Measurements from ENCODE around the gene SMCR8. TPM values are rescaled to one million over a fixed set of nuclear protein-coding genes. Genes with fewer than 3 reads are reported as not detected.

Gene SMCR8
- total and polyA plus RNA-seq, 2 donors (not counting 1 experiment from before 2014, with no cell fraction given): 8.6 to 19.5 TPM

DNA sequence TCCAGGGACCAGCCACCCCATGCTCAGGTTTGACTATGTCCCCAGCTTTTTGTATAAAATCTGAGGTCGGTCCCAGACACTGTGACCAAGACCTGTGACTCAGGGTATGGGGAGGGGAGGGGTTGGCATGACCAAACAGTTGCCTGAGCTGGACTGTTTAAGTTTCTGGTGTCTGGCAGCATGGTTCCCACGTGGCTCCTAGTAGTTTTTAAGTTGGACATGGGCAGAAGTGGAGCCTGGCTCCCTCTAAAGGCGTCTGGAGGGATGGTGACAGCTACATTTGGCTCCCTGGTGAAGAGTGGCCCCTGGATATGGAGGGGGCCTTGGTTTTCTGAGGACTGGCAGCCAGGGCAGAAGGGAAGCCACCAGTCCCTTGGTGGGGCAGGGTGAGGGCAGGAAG lies 7.9 kb downstream of the SMCR8 start:
- TF ChIP-seq EZH2 (IDR thresholded peaks at IDR 0.05; ENCODE audit: low read length, missing control alignments): no peak
- no peak for TF ChIP-seq CTCF (conservative IDR thresholded peaks at IDR 0.05 in 1 of 2, IDR thresholded peaks at IDR 0.05 in 1 of 2; ENCODE audit: low read depth in 1 of 2, low read length in 2 of 2)

DNA sequence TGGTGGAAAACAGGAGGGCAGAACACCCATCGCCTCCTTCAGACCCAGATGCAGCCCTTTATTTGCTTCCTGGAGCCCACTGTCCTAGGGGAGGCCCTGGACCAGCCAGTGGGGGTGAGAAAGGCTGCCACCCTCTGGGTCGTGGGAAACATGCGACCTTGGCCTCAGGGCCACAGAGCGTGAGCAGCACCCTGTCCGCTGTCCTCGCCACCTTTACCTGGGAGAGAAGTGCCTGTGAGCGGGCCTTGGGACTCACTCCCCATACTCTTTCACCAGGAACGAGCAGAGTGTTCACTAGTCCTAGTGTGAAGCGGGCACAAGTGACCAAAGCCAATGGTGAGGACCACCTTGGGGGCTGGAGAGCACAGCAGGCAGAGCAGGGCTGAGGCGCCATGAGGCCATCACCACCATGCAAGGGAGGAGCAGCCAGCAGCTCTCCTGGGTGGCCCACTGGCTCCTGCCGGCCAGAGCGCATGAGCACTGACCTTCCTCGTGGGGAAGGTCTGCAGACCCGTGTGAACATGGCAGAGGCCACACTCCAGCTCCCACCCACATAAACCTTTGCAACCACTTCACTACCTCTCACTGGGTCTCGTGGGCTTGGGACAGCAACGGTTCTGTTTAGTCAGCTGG lies 8.5 kb downstream of the SMCR8 start:
- no peak overlapping the region for H2AFZ ChIP-seq (ENCODE audit: low read length)
- TF ChIP-seq CTCF (conservative IDR thresholded peaks at IDR 0.05 in 1 of 2, IDR thresholded peaks at IDR 0.05 in 1 of 2; ENCODE audit: low read depth in 1 of 2, low read length in 2 of 2) (no peak), EZH2 (IDR thresholded peaks at IDR 0.05; ENCODE audit: low read length, missing control alignments) (no peak)
- no peaks in the 10 kb centered on the region for H3K9me3 ChIP-seq (ENCODE audit: control insufficient read depth, insufficient read depth, low read depth, low read length)
- no peaks in the 10 kb centered on the region for H4K20me1 ChIP-seq (ENCODE audit: control insufficient read depth, extremely low read depth, insufficient read depth, low read length)
- no peak overlapping the region for H3K27ac ChIP-seq (ENCODE audit: insufficient read depth, low read length)
- peaks cover 3% of the 10 kb centered on the region for H3K4me1 ChIP-seq (ENCODE audit: control insufficient read depth, extremely low read depth, insufficient read depth, low read length)
- no peaks in the 10 kb centered on the region for H3K27me3 ChIP-seq (ENCODE audit: control insufficient read depth, insufficient read depth, low read length)
- no peak overlapping the region for H3K9ac ChIP-seq (ENCODE audit: insufficient read depth, low read length)
- peaks cover 20% of the 10 kb centered on the region for H3K79me2 ChIP-seq (ENCODE audit: control insufficient read depth, insufficient read depth, low read length)
- H3K4me3 ChIP-seq (replicated peaks in 1 of 4; ENCODE audit: control extremely low read depth in 1 of 4, insufficient read depth in 1 of 4, low read depth in 3 of 4, low read length in 4 of 4): no peak overlapping the region
- H3K4me2 ChIP-seq (ENCODE audit: extremely low read depth, insufficient read depth, low read length): no peak overlapping the region
- peaks cover 16% of the 10 kb centered on the region for H3K36me3 ChIP-seq (ENCODE audit: control insufficient read depth, insufficient read depth, low read length)
- no peak for DNase-seq (ENCODE audit: low read depth in 2 of 2)

More for the DNA sequence above, 7.9 kb downstream of the SMCR8 start:
- no peak overlapping the region for H2AFZ ChIP-seq (ENCODE audit: low read length)
- H3K27ac ChIP-seq (ENCODE audit: insufficient read depth, low read length): no peak overlapping the region
- H3K9ac ChIP-seq (ENCODE audit: insufficient read depth, low read length): no peak overlapping the region
- H4K20me1 ChIP-seq (ENCODE audit: control insufficient read depth, extremely low read depth, insufficient read depth, low read length): no peaks in the 10 kb centered on the region
- no peak overlapping the region for H3K4me2 ChIP-seq (ENCODE audit: extremely low read depth, insufficient read depth, low read length)
- H3K27me3 ChIP-seq (ENCODE audit: control insufficient read depth, insufficient read depth, low read length): no peaks in the 10 kb centered on the region
- DNase-seq (ENCODE audit: low read depth in 2 of 2): no peak
- no peaks in the 10 kb centered on the region for H3K9me3 ChIP-seq (ENCODE audit: control insufficient read depth, insufficient read depth, low read depth, low read length)
- H3K79me2 ChIP-seq (ENCODE audit: control insufficient read depth, insufficient read depth, low read length): peaks cover 24% of the 10 kb centered on the region
- H3K4me1 ChIP-seq (ENCODE audit: control insufficient read depth, extremely low read depth, insufficient read depth, low read length): peaks cover 3% of the 10 kb centered on the region
- no peak overlapping the region for H3K4me3 ChIP-seq (replicated peaks in 1 of 4; ENCODE audit: control extremely low read depth in 1 of 4, insufficient read depth in 1 of 4, low read depth in 3 of 4, low read length in 4 of 4)
- peaks cover 15% of the 10 kb centered on the region for H3K36me3 ChIP-seq (ENCODE audit: control insufficient read depth, insufficient read depth, low read length)

- Histone ChIP-seq H3K27ac (ENCODE audit: insufficient read depth, low read length) (no peak overlapping the region), H3K9me3 (ENCODE audit: control insufficient read depth, insufficient read depth, low read depth, low read length) (no peaks in the 10 kb centered on the region), H3K9ac (ENCODE audit: insufficient read depth, low read length) (no peak overlapping the region), H3K4me2 (ENCODE audit: extremely low read depth, insufficient read depth, low read length) (no peak overlapping the region), H3K27me3 (ENCODE audit: control insufficient read depth, insufficient read depth, low read length) (no peaks in the 10 kb centered on the region), H3K4me1 (ENCODE audit: control insufficient read depth, extremely low read depth, insufficient read depth, low read length) (no peaks in the 10 kb centered on the region), H3K4me3 (replicated peaks in 1 of 4; ENCODE audit: control extremely low read depth in 1 of 4, insufficient read depth in 1 of 4, low read depth in 3 of 4, low read length in 4 of 4) (no peak overlapping the region), H3K79me2 (ENCODE audit: control insufficient read depth, insufficient read depth, low read length) (peaks cover 14% of the 10 kb centered on the region), H4K20me1 (ENCODE audit: control insufficient read depth, extremely low read depth, insufficient read depth, low read length) (no peaks in the 10 kb centered on the region), H3K36me3 (ENCODE audit: control insufficient read depth, insufficient read depth, low read length) (peaks cover 16% of the 10 kb centered on the region), H2AFZ (ENCODE audit: low read length) (no peak overlapping the region)
- TF ChIP-seq EZH2 (IDR thresholded peaks at IDR 0.05; ENCODE audit: low read length, missing control alignments) (no peak), CTCF (conservative IDR thresholded peaks at IDR 0.05 in 1 of 2, IDR thresholded peaks at IDR 0.05 in 1 of 2; ENCODE audit: low read depth in 1 of 2, low read length in 2 of 2) (no peak)
- DNase-seq (ENCODE audit: low read depth in 2 of 2): no peak
Observed at GRCh38 chr17:18324140-18325050, 9.3 kb downstream of the SMCR8 start.
